Transverse colon (tissue), 4 donors: ENCODE data around the gene CEP162. TPM values are rescaled to one million over a fixed set of nuclear protein-coding genes. Genes with fewer than 3 reads are reported as not detected.

ENCODE experiments used
- DNase-seq: peaks from one replicate; pipeline ENCODE4 v3.0.0-alpha.2; 2019
- H3K27ac ChIP-seq, 4 donors: fragments of 200-600 bp; sonication (generic); 2 replicates each; pipeline ENCODE4 v1.5.1; 2016 to 2018; ENCODE audit warnings: inconsistent platforms in 4 of 4
- H3K27me3 ChIP-seq: fragments of 200-600 bp; sonication (generic); 2 replicates; pipeline ENCODE4 v1.5.1; 2017; ENCODE audit warnings: inconsistent platforms
- H3K36me3 ChIP-seq, 4 donors: fragments of 200-600 bp; sonication (generic); 2 replicates each; pipeline ENCODE4 v1.5.1; 2017 to 2019; ENCODE audit warnings: inconsistent platforms in 4 of 4
- H3K4me1 ChIP-seq, 4 donors: fragments of 200-600 bp; sonication (generic); 2 replicates each; pipeline ENCODE4 v1.5.1; 2017 to 2020; ENCODE audit warnings: inconsistent platforms in 4 of 4
- H3K4me3 ChIP-seq, 4 donors: fragments of 200-600 bp; sonication (generic); 1 replicate in 1 of 4; 2 replicates in 3 of 4; pipeline versions ENCODE4 v1.5.1 to v1.6.1; 2017 to 2019; ENCODE audit warnings: inconsistent platforms in 4 of 4
- H3K9me3 ChIP-seq, 2 donors: fragments of 200-600 bp; sonication (generic); 2 replicates each; pipeline ENCODE4 v1.5.1; 2017 to 2019; ENCODE audit warnings: inconsistent platforms in 2 of 2
- CTCF ChIP-seq, 5 experiments: fragments of 200-600 bp in 3 of 5; fragments of 450-650 bp in 2 of 5; sonication (generic) in 3 of 5; IDR thresholded peaks; 1 replicate in 2 of 5; 2 replicates in 3 of 5; pipeline ENCODE4 v1.5.1; 2016 to 2017; ENCODE audit warnings: antibody characterized with exemption in 5 of 5, inconsistent platforms in 3 of 5, mild to moderate bottlenecking in 2 of 5, moderate library complexity in 1 of 5
- EP300 ChIP-seq: sonication (generic); formaldehyde crosslinking; IDR thresholded peaks from one replicate; pipeline ENCODE4 v1.6.1; 2017; ENCODE audit warnings: antibody characterized with exemption, low read depth
- POLR2A ChIP-seq: fragments of 450-650 bp; IDR thresholded peaks from one replicate; pipeline ENCODE4 v1.6.1; 2016; ENCODE audit warnings: antibody characterized with exemption, mild to moderate bottlenecking, moderate library complexity
- POLR2AphosphoS5 ChIP-seq, 3 donors: sonication (generic); formaldehyde crosslinking; IDR thresholded peaks; one replicate each; pipeline ENCODE4 v1.6.1; 2016; ENCODE audit warnings: antibody characterized with exemption in 3 of 3
- WGBS, 2 donors: methylation state at CpG; one replicate each; pipeline ENCODE4 v1.1.5; 2018; ENCODE audit warnings: low coverage in 1 of 2; 5-methylcytosine and 5-hydroxymethylcytosine counted together
- in situ Hi-C, 4 donors: fragments of 200-750 bp; cut with MboI; loops; one replicate each; pipeline versions ENCODE4 v1.15.0 to v1.15.1; 2017; ENCODE audit warnings: low sequenced_read_pairs in 3 of 4, low pct_ligation_motif_present in 1 of 4, low pct_unique_long_range_greater_than_20kb in 1 of 4
- intact Hi-C: fragments of 100-400 bp; cut with DNase I; formaldehyde crosslinking; loops from one replicate; pipeline ENCODE4 v1.15.1; 2023; ENCODE audit warnings: low total_unique reads
- total RNA-seq, 4 donors: library from RNA; depleted of rRNA; stranded (reverse); fragments of >200 nt; gene quantifications; one replicate each; pipeline ENCODE4 v1.1.0, GENCODE V29; 2016

CEP162 gene
- total RNA-seq, 4 donors from 2014 or later = 8.2 to 45.0 (median 9.7) TPM

- TF ChIP-seq CTCF (IDR thresholded peaks at IDR 0.05) (no peak), EP300 (no peak), POLR2A (no peak), POLR2AphosphoS5 (IDR thresholded peaks at IDR 0.05) (no peak)
- Histone ChIP-seq H3K4me3 (no peak overlapping the region), H3K27me3 (no peaks in the 10 kb centered on the region), H3K9me3 (no peaks in the 10 kb centered on the region), H3K4me1 (no peaks in the 10 kb centered on the region), H3K27ac (no peak overlapping the region), H3K36me3 (no peaks in the 10 kb centered on the region)
- intact Hi-C loops = no loop called here
- DNase-seq = no peak
- in situ Hi-C loops = no loop called here
- 14 to 20% methylated on average over 1 of the region's 1 CpG for WGBS, 2 donors
These were observed 124.4 kb downstream of the CEP162 start for GRCh38 chr6:84103029-84103428.

DNA sequence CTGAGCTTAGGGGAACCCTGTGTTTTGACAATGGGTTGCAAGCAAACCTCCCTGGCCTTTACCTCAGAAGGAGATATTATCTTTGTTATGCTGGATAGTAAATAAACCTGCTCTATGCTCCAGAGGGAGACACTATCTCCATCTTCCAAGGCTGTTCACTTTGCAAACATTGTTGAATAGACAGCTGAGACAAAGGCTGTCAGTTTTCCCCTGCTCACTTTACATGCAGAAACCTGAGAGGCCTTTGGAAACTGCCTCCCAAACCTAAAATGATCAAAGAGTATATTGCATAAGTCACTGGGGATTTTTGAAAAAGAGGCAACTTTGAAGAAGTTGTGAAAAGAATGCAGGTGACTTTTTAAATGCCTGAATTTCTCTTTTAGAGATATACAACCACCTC is 132.3 kb downstream of the CEP162 start:
- H3K9me3 ChIP-seq = no peaks in the 10 kb centered on the region
- no peak for DNase-seq
- no peak overlapping the region for H3K4me3 ChIP-seq
- intact Hi-C loops = no loop called here
- in situ Hi-C loops = no loop called here
- TF ChIP-seq POLR2A = no peak
- TF ChIP-seq EP300 = no peak
- no peak for TF ChIP-seq POLR2AphosphoS5 (IDR thresholded peaks at IDR 0.05)
- no peak for TF ChIP-seq CTCF (IDR thresholded peaks at IDR 0.05)
- H3K27ac ChIP-seq = no peak overlapping the region
- H3K36me3 ChIP-seq = no peaks in the 10 kb centered on the region
- H3K4me1 ChIP-seq = no peaks in the 10 kb centered on the region
- no peaks in the 10 kb centered on the region for H3K27me3 ChIP-seq

DNA sequence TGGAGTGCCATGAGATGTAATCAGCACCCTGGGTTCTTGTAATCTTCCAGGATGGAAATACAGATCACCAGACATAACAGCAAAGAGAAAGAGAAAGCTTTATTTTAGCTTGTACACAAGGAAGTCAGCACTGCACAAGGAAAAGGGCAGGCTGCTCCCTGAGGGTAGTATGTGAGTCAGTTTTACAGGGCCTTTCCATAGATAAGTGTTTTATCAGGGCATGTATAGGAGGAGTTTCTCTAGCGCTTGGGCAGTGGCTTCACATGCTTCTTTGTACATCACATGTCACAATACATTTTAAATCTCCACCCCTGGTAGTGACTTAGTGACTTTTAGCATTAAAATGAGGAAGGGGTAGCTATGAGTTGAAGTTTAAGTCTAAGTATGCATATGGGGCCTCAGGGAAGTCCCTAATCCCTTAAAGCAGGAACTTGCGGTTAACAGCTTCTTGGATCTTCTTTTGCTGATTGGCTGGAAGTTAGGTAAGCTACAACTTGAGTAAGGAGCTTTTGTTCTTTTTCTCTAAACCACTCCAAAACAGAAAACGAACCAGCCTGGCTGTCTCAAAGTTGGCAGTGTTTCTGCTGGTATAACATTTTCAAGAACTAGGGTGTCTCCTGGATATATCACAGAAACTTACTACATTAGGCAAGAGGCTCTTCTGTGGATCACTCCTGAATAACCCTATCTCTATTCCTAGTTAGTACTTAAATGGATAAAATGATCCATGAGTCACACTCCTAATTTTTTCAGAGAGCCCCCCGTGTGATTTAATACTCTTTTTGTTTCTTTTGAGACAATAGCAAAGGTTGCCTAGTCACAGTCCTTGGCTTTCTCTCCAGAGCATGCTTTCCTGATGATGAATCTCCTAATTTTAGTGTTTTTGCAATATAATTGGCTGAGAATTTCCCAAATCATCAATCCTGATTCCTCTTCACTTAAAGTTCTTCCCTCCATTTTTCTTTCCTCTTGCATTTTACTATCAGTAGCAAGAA is 133.7 kb downstream of the CEP162 start:
- Histone ChIP-seq H3K27me3 (no peaks in the 10 kb centered on the region), H3K36me3 (no peaks in the 10 kb centered on the region), H3K4me3 (no peak overlapping the region), H3K4me1 (no peaks in the 10 kb centered on the region), H3K9me3 (no peaks in the 10 kb centered on the region), H3K27ac (peak overlapping the region in 1 of 4 donors; percentile 23)
- WGBS, 2 donors = 64 to 68% methylated on average over 4 of the region's 4 CpGs
- TF ChIP-seq POLR2AphosphoS5 (IDR thresholded peaks at IDR 0.05) (no peak), POLR2A (no peak), CTCF (IDR thresholded peaks at IDR 0.05) (no peak), EP300 (no peak)
- DNase-seq = no peak
- intact Hi-C loops (no loop called here), in situ Hi-C loops (no loop called here)

DNA sequence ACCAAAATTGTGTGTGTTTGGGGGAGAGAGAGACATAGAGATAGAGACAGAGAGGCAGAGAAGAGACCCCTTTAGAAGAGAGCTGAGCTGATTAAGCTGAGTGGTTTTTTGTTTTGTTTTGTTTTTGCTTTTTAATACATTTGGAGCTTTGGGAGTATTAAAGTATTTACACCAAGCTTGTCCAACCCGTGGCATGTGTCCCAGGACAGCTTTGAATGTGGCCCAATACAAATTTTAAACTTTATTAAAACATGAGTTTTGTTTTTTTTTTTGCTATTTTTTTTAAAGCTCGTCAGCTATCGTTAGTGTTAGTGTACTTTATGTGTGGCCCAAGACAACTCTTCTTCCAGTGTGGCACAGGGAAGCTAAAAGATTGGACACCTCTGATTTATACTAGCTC is 137.9 kb downstream of the CEP162 start:
- H3K36me3 ChIP-seq = no peaks in the 10 kb centered on the region
- no peaks in the 10 kb centered on the region for H3K4me1 ChIP-seq
- WGBS, 2 donors = 58 to 65% methylated on average over 3 of the region's 3 CpGs
- H3K4me3 ChIP-seq = no peak overlapping the region
- intact Hi-C loops (no loop called here), in situ Hi-C loops (no loop called here)
- no peak for TF ChIP-seq CTCF (IDR thresholded peaks at IDR 0.05)
- no peak for TF ChIP-seq POLR2AphosphoS5 (IDR thresholded peaks at IDR 0.05)
- no peak for TF ChIP-seq EP300
- TF ChIP-seq POLR2A = no peak
- no peak overlapping the region for H3K27ac ChIP-seq
- no peak for DNase-seq
- H3K27me3 ChIP-seq = no peaks in the 10 kb centered on the region
- no peaks in the 10 kb centered on the region for H3K9me3 ChIP-seq
